ENCODE results near the gene POU4F1.

The POU4F1 gene

GRCh38 chr13:78632996-78633395 is 29.6 kb upstream of the POU4F1 start:
- TF ChIP-seq, protein P1, sequence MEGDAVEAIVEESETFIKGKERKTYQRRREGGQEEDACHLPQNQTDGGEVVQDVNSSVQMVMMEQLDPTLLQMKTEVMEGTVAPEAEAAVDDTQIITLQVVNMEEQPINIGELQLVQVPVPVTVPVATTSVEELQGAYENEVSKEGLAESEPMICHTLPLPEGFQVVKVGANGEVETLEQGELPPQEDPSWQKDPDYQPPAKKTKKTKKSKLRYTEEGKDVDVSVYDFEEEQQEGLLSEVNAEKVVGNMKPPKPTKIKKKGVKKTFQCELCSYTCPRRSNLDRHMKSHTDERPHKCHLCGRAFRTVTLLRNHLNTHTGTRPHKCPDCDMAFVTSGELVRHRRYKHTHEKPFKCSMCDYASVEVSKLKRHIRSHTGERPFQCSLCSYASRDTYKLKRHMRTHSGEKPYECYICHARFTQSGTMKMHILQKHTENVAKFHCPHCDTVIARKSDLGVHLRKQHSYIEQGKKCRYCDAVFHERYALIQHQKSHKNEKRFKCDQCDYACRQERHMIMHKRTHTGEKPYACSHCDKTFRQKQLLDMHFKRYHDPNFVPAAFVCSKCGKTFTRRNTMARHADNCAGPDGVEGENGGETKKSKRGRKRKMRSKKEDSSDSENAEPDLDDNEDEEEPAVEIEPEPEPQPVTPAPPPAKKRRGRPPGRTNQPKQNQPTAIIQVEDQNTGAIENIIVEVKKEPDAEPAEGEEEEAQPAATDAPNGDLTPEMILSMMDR (conservative IDR thresholded peaks at IDR 0.05; ENCODE audit: low read length): no peak
- H3K4me3 ChIP-seq (ENCODE audit: low read length): no peak overlapping the region
- no peak for DNase-seq (ENCODE audit: low read depth)

- H3K4me3 ChIP-seq (ENCODE audit: low read length): no peak overlapping the region
- TF ChIP-seq, protein P1 (conservative IDR thresholded peaks at IDR 0.05; ENCODE audit: low read length): no peak
- no peak for DNase-seq (ENCODE audit: low read depth)
Observed at GRCh38 chr13:78631077-78631476, 27.7 kb upstream of the POU4F1 start.

DNA sequence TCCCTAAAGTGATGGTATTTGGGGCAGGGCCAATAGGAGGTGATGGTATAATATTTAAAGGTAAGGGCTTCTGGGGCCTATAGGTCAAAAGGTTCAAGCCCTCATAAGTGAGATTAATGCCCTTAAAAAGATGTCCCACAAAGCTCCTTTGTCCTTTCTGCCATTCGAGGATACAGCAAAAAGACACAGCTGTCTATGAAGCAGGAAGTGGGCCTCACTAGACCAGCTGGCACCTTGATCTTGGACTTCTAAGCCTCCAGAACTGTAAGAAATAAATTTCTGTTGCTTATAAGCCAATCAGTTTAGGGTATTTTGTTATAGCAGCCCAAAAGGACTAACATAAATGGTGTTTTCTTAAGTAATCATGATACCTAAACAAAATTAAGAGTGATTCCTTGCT is 27.2 kb upstream of the POU4F1 start:
- DNase-seq (ENCODE audit: low read depth): no peak
- TF ChIP-seq, protein P1 (conservative IDR thresholded peaks at IDR 0.05; ENCODE audit: low read length): no peak
- H3K4me3 ChIP-seq (ENCODE audit: low read length): no peak overlapping the region

DNA sequence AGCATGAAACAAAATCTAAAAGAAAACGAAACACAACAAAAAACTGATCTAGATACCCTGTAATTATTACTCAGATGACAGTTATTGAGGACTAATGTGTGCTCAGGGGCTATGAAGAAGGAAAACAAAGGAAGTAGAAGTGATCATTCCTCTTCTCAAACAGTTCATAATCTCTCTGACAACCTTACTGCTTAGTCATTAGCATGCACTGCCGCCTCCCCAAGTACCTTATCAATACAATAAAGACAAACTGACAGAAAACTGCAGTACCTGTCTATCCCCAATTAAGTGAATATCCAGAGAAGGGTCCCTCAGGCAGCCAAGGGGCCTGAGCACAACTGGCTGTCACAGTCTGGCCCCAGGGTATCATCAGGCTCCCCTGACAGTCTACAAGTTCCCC is 22.0 kb upstream of the POU4F1 start:
- TF ChIP-seq, protein P1 (conservative IDR thresholded peaks at IDR 0.05; ENCODE audit: low read length): no peak
- DNase-seq (ENCODE audit: low read depth): no peak
- H3K4me3 ChIP-seq (ENCODE audit: low read length): no peak overlapping the region

- TF ChIP-seq, protein P1 (conservative IDR thresholded peaks at IDR 0.05; ENCODE audit: low read length): no peak
- H3K4me3 ChIP-seq (ENCODE audit: low read length): no peak overlapping the region
- no peak for DNase-seq (ENCODE audit: low read depth)
Observed at GRCh38 chr13:78623132-78623531, 19.8 kb upstream of the POU4F1 start.

DNA sequence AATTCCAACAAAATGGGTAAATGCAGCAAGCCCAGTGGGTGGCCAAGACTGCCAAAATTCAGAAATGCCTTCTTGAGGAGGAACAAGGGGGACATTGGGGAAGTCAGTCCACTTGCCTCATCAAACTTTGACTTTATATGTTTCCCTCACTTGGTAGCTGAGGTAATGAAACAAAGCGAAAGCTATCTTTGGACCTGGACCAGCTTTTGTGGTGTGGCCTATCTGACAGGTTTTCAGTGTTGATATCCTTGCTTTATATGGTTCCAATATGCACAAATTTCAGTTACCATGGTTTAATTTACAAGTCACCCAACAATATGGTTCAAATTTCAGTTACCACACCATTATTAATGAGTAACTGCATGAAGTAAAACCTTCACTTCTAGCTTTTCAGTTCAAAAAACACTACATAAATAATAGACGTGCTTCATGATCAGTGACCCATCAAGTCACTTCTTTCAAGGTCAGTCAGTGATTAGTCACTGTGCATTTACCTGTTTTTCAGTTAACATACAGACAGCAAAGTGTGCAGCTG is 17.7 kb upstream of the POU4F1 start:
- TF ChIP-seq, protein P1 (conservative IDR thresholded peaks at IDR 0.05; ENCODE audit: low read length): no peak
- H3K4me3 ChIP-seq (ENCODE audit: low read length): no peak overlapping the region
- DNase-seq (ENCODE audit: low read depth): no peak

- no peak for DNase-seq (ENCODE audit: low read depth)
- H3K4me3 ChIP-seq (ENCODE audit: low read length): no peak overlapping the region
- TF ChIP-seq, protein P1 (conservative IDR thresholded peaks at IDR 0.05; ENCODE audit: low read length): no peak
Observed at GRCh38 chr13:78618411-78618810, 15.1 kb upstream of the POU4F1 start.

All from AG10803 (cell line).